Adrenal gland (tissue), 5 donors: ENCODE measurements around the gene BRD7.

Source experiments
- CTCF ChIP-seq, 6 experiments: fragments of 450-650 bp in 4 of 6; fragments of 200-600 bp in 2 of 6; sonication (generic) in 1 of 6; IDR thresholded peaks; 1 replicate in 5 of 6; 2 replicates in 1 of 6; pipeline versions ENCODE4 v1.5.1 to v1.8.0; 2016 to 2021; ENCODE audit warnings: antibody characterized with exemption in 6 of 6, mild to moderate bottlenecking in 2 of 6, moderate library complexity in 1 of 6
- POLR2A ChIP-seq, 2 donors: fragments of 450-650 bp; IDR thresholded peaks; one replicate each; pipeline ENCODE4 v1.6.1; 2017; ENCODE audit warnings: antibody characterized with exemption in 2 of 2, mild to moderate bottlenecking in 2 of 2, moderate library complexity in 1 of 2
- donor health status: DM: no; HTN: no; CAD: no.

DNA sequence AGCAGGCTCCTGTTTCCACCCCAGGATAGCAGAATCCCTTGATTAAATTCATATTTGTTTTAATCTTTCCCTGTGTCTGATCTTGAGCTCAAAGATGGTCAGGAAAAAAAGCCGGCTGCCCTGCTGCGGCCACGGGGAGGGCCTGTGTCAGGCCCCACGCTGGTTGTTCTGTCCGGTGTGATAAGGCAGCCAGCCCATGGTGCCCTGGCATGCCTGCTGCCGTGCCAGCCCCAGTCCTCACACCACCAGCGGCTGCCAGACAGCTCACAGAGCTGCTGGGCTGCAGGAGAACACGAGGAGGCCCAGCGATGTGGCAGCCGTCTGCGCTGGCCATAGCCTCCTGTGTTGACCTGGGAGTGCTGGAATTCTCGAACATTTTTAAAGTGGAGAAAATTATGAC lies 34.7 kb upstream of the BRD7 start:
- TF ChIP-seq CTCF (IDR thresholded peaks at IDR 0.05), result no peak
- no peak for TF ChIP-seq POLR2A (IDR thresholded peaks at IDR 0.05)
